MM.1S (cell line): ENCODE measurements around the gene HNF4A.

ENCODE experiments used
- DNase-seq: peaks from one replicate; pipeline ENCODE4 v3.0.0-alpha.2; 2015
- H2AFZ ChIP-seq: fragments of 300-600 bp; sonication (generic); 2 replicates; pipeline ENCODE4 v1.6.0; 2016; ENCODE audit warnings: antibody characterized with exemption, low read length
- H3F3A ChIP-seq: fragments of 300-600 bp; sonication (generic); 2 replicates; pipeline ENCODE4 v1.6.1; 2016; ENCODE audit warnings: mild to moderate bottlenecking, antibody characterized with exemption, low read length, moderate library complexity, mixed read lengths; ENCODE audit not compliant: insufficient read depth
- H3K27ac ChIP-seq: fragments of 300-600 bp; sonication (generic); 2 replicates; pipeline ENCODE4 v1.5.1; 2016; ENCODE audit warnings: mild to moderate bottlenecking, low read length
- H3K27me3 ChIP-seq: fragments of 300-600 bp; sonication (generic); replicated peaks from 2 replicates; pipeline ENCODE4 v1.6.0; 2016; ENCODE audit warnings: low read length; ENCODE audit not compliant: insufficient read depth
- H3K36me3 ChIP-seq: fragments of 300-600 bp; sonication (generic); replicated peaks from 2 replicates; pipeline ENCODE4 v1.6.1; 2016; ENCODE audit warnings: mild to moderate bottlenecking, low read length, mixed read lengths; ENCODE audit not compliant: insufficient read depth
- H3K4me1 ChIP-seq: fragments of 300-600 bp; sonication (generic); 2 replicates; pipeline ENCODE4 v1.6.1; 2016; ENCODE audit warnings: low read length, mixed read lengths
- H3K4me2 ChIP-seq: fragments of 300-600 bp; sonication (generic); 2 replicates; pipeline ENCODE4 v1.6.0; 2016; ENCODE audit warnings: low read depth, low read length
- H3K4me3 ChIP-seq: fragments of 300-600 bp; sonication (generic); 2 replicates; pipeline ENCODE4 v1.5.1; 2016; ENCODE audit warnings: low read length, mixed read lengths
- H3K79me2 ChIP-seq: fragments of 300-600 bp; sonication (generic); 2 replicates; pipeline ENCODE4 v1.6.1; 2016; ENCODE audit warnings: mixed run types, low read length, mixed read lengths
- H3K9ac ChIP-seq: fragments of 300-600 bp; sonication (generic); 2 replicates; pipeline ENCODE4 v1.6.1; 2016; ENCODE audit warnings: low read length, mixed read lengths
- H3K9me2 ChIP-seq: fragments of 300-600 bp; sonication (generic); replicated peaks from 2 replicates; pipeline ENCODE4 v1.6.1; 2016; ENCODE audit warnings: mild to moderate bottlenecking, low read length, mixed read lengths; ENCODE audit not compliant: insufficient read depth
- H3K9me3 ChIP-seq: fragments of 300-600 bp; sonication (generic); replicated peaks from 2 replicates; pipeline ENCODE4 v1.6.1; 2016; ENCODE audit warnings: mild to moderate bottlenecking, low read length, mixed read lengths; ENCODE audit not compliant: insufficient read depth
- H4K20me1 ChIP-seq: fragments of 300-600 bp; sonication (generic); 2 replicates; pipeline ENCODE4 v1.6.1; 2016; ENCODE audit warnings: mild to moderate bottlenecking, low read length, moderate library complexity, mixed read lengths; ENCODE audit not compliant: insufficient read depth
- EZH2 ChIP-seq: fragments of 300-600 bp; sonication (generic); optimal IDR thresholded peaks from 2 replicates; pipeline ENCODE3; 2017; ENCODE audit warnings: low read depth, mild to moderate bottlenecking, antibody characterized with exemption, low read length, mixed read lengths
- EZH2phosphoT487 ChIP-seq: fragments of 300-600 bp; sonication (generic); IDR thresholded peaks from 2 replicates; pipeline ENCODE4 v1.6.1; 2018; ENCODE audit warnings: antibody characterized with exemption, low read length
- TF ChIP-seq, protein P1 (sequence below): fragments of 300-600 bp; sonication (generic); IDR thresholded peaks from 2 replicates; pipeline ENCODE4 v1.5.1; 2016; ENCODE audit warnings: antibody characterized with exemption, low read length, mixed read lengths

The HNF4A gene

DNA sequence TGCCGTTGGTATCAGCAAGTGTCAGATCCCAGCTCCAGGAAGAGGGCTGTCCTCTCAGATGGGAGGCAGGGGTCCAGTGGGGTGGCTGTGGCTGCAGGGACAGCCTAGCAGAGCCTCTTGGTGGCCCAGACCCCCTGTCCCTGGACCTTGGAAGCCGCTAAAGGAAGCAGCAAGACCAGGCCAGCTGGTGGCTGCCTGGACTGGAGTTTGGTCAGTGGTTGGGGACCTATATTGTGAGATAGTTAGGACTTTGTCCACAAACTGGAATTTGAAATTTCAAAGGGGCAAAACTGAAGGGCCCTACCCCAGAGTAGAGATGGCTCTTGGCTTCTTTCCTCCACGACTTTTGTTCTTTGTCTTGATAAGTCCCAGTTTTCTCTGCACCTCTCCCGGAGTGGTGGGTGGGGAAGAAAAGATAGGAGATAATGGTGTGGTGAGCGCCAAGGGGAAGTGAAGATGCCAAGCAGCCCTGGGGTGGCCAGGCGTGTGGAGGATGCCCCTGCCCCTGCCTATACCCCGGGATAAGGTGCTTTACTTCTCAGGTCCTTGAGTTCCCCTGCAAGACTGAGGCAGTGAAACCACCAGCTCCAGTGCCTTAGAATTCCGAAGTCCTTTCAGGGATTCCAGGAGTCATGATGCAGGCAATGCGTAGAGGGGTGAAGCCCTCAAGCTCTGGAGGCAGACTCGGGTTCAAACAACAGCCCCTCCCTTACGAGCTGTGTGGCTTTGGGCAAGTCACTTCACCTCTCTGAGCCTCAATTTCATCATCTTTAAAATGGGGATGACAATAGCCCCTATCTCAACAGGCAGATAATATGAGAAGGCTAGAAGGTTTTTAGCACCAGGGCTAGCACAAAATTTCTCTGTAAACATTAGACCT lies 40.2 kb downstream of the HNF4A start:
- H3K27me3 ChIP-seq = peaks cover 6% of the 10 kb centered on the region; the same call in 1 of the 2 replicates
- H3K79me2 ChIP-seq = no peaks in the 10 kb centered on the region
- H3K4me1 ChIP-seq = no peaks in the 10 kb centered on the region
- TF ChIP-seq EZH2phosphoT487 = no peak
- no peak for TF ChIP-seq EZH2
- TF ChIP-seq, protein P1, sequence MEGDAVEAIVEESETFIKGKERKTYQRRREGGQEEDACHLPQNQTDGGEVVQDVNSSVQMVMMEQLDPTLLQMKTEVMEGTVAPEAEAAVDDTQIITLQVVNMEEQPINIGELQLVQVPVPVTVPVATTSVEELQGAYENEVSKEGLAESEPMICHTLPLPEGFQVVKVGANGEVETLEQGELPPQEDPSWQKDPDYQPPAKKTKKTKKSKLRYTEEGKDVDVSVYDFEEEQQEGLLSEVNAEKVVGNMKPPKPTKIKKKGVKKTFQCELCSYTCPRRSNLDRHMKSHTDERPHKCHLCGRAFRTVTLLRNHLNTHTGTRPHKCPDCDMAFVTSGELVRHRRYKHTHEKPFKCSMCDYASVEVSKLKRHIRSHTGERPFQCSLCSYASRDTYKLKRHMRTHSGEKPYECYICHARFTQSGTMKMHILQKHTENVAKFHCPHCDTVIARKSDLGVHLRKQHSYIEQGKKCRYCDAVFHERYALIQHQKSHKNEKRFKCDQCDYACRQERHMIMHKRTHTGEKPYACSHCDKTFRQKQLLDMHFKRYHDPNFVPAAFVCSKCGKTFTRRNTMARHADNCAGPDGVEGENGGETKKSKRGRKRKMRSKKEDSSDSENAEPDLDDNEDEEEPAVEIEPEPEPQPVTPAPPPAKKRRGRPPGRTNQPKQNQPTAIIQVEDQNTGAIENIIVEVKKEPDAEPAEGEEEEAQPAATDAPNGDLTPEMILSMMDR = no peak
- H3F3A ChIP-seq = no peaks in the 10 kb centered on the region
- no peak overlapping the region for H3K27ac ChIP-seq
- H3K36me3 ChIP-seq = no peaks in the 10 kb centered on the region
- H4K20me1 ChIP-seq = no peaks in the 10 kb centered on the region
- H2AFZ ChIP-seq = no peak overlapping the region
- DNase-seq = no peak
- no peak overlapping the region for H3K4me2 ChIP-seq
- H3K4me3 ChIP-seq = no peak overlapping the region
- no peak overlapping the region for H3K9ac ChIP-seq
- H3K9me2 ChIP-seq = no peaks in the 10 kb centered on the region
- H3K9me3 ChIP-seq = no peaks in the 10 kb centered on the region

DNA sequence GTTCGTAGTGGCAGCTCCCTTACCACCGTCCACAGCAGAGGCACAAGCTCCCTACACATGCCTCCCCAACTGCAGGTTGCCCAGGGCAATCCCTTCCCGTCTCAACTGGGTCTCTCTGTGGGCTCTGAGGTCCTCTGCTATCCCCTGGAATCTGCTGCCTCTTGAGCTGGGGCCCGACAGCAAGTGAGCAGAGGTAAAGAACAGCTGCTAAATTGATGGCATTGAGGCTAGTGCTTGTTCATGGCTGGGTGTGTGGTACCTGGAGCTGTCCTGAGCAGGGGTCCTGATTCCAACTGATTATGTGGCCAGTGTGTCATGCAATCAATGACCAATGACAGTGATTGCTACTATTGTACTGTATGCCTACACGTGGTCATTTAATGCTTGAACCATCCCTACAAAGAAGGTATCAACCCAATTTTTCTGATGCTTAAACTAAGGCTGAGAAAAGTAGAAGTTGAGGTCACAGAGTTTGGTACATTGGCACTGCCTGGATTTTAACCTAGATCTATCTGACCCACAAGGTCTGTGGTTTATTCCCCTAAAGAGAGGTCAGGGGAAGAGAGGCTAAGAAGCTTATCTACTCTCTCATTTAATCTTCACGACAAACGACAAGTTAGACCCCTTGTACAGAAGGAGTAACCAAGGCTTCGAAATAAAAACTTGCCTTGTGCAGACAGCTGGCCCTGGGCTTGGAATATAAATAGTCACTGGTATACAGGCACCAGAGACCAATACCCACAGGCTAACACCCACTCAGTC lies 41.1 kb downstream of the HNF4A start:
- no peaks in the 10 kb centered on the region for H3K79me2 ChIP-seq
- H3K9me3 ChIP-seq = no peaks in the 10 kb centered on the region
- H3K27ac ChIP-seq = no peak overlapping the region

DNA sequence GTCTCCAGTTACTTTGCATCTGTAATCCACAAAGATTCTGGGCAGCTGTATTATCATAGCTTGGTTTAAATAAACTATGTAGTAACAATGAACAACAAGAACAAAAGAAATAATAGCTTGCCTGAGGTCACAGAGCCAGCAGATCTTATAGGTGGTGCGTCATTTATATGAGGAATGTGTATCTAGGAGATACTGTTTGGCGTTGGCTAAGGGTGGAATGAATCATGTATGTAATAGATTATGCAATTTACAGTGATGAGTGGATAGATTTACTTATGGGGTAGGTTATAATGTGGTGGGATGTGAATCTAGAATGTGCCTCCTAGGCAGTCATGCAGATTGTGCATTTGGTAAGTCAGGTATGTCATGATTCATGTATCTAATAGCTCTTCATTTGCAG lies 42.8 kb downstream of the HNF4A start:
- H3K79me2 ChIP-seq = no peaks in the 10 kb centered on the region
- no peaks in the 10 kb centered on the region for H3K36me3 ChIP-seq
- no peak overlapping the region for H3K9ac ChIP-seq
- H3K9me2 ChIP-seq = no peaks in the 10 kb centered on the region
- no peak overlapping the region for H2AFZ ChIP-seq
- H3K27ac ChIP-seq = no peak overlapping the region
- H4K20me1 ChIP-seq = no peaks in the 10 kb centered on the region
- H3K4me2 ChIP-seq = no peak overlapping the region
- TF ChIP-seq EZH2phosphoT487 (no peak), EZH2 (no peak)
- TF ChIP-seq, protein P1 = no peak
- no peaks in the 10 kb centered on the region for H3K9me3 ChIP-seq
- H3K27me3 ChIP-seq = peaks cover 6% of the 10 kb centered on the region; the same call in 1 of the 2 replicates
- no peaks in the 10 kb centered on the region for H3F3A ChIP-seq
- DNase-seq = no peak
- H3K4me3 ChIP-seq = no peak overlapping the region
- H3K4me1 ChIP-seq = no peaks in the 10 kb centered on the region

More for the DNA sequence above, 41.1 kb downstream of the HNF4A start:
- H2AFZ ChIP-seq = no peak overlapping the region
- H3K4me3 ChIP-seq = no peak overlapping the region
- H4K20me1 ChIP-seq = no peaks in the 10 kb centered on the region
- H3K9ac ChIP-seq = no peak overlapping the region
- H3K9me2 ChIP-seq = no peaks in the 10 kb centered on the region
- H3K36me3 ChIP-seq = no peaks in the 10 kb centered on the region
- DNase-seq = no peak
- H3F3A ChIP-seq = no peaks in the 10 kb centered on the region
- no peak for TF ChIP-seq EZH2phosphoT487
- TF ChIP-seq, protein P1 = no peak
- no peak for TF ChIP-seq EZH2
- H3K4me2 ChIP-seq = no peak overlapping the region
- H3K27me3 ChIP-seq = peaks cover 6% of the 10 kb centered on the region; the same call in 1 of the 2 replicates
- no peaks in the 10 kb centered on the region for H3K4me1 ChIP-seq
